Heart right ventricle (tissue), 16 donors: ENCODE results near the gene KBTBD8. TPM values are rescaled to one million over a fixed set of nuclear protein-coding genes. Genes with fewer than 3 reads are reported as not detected.

Experiments
- ATAC-seq, 8 donors: fragments of 200-7000 bp; cut with Tn5 transposase; one replicate each; pipeline ENCODE4 v1.9.1; 2020; ENCODE audit warnings: mild to moderate bottlenecking in 8 of 8, moderate library complexity in 8 of 8, moderate number of reproducible peaks in 1 of 8
- DNase-seq, 2 donors: peaks; one replicate each; pipeline ENCODE4 v3.0.0-alpha.2; 2020
- H3K27ac ChIP-seq, 10 donors: fragments of 200-600 bp; sonication (generic) in 2 of 10; one replicate each; pipeline versions ENCODE4 v1.5.0 to v1.8.0; 2020 to 2022; ENCODE audit warnings: mild to moderate bottlenecking in 3 of 10
- H3K27me3 ChIP-seq, 7 donors: fragments of 200-600 bp; one replicate each; pipeline ENCODE4 v1.8.0; 2021 to 2022; ENCODE audit warnings: mild to moderate bottlenecking in 2 of 7
- H3K36me3 ChIP-seq, 9 donors: fragments of 200-600 bp; sonication (generic) in 1 of 9; one replicate each; pipeline versions ENCODE4 v1.5.0 to v1.8.0; 2020 to 2022; ENCODE audit warnings: mild to moderate bottlenecking in 2 of 9
- H3K4me1 ChIP-seq, 9 donors: fragments of 200-600 bp; sonication (generic) in 1 of 9; one replicate each; pipeline versions ENCODE4 v1.5.0 to v1.8.0; 2020 to 2022; ENCODE audit warnings: mild to moderate bottlenecking in 4 of 9
- H3K4me3 ChIP-seq, 10 donors: fragments of 200-600 bp; sonication (generic) in 2 of 10; one replicate each; pipeline versions ENCODE4 v1.5.0 to v1.8.0; 2020 to 2022; ENCODE audit warnings: mild to moderate bottlenecking in 7 of 10, moderate library complexity in 2 of 10
- H3K9me3 ChIP-seq, 11 donors: fragments of 200-600 bp in 10 of 11; sonication (generic) in 2 of 11; one replicate each; pipeline versions ENCODE4 v1.5.0 to v1.8.0; 2013 to 2022; ENCODE audit warnings: mild to moderate bottlenecking in 2 of 11, control low read depth in 1 of 11, moderate library complexity in 1 of 11
- CTCF ChIP-seq, 9 donors: fragments of 200-600 bp; sonication (generic) in 2 of 9; IDR thresholded peaks; one replicate each; pipeline versions ENCODE4 v1.5.0 to v1.8.0; 2021 to 2022; ENCODE audit warnings: antibody characterized with exemption in 9 of 9, mild to moderate bottlenecking in 5 of 9, moderate library complexity in 1 of 9
- WGBS, 2 donors: extraction: QIAGEN DNeasy Blood & Tissue Kit; methylation state at CpG; one replicate each; pipeline ENCODE4 v1.1.7; 2013; ENCODE audit warnings: inconsistent platforms in 1 of 2; 5-methylcytosine and 5-hydroxymethylcytosine counted together
- intact Hi-C, 10 donors: fragments of 100-400 bp; cut with DNase I; formaldehyde crosslinking; loops; one replicate each; pipeline versions ENCODE4 v1.11.1 to v1.14.2; 2022
- polyA plus RNA-seq, 2 donors: library from polyadenylated mRNA; stranded (reverse); fragments of 200-250 nt; gene quantifications; one replicate each; pipeline ENCODE4 v1.2.3, GENCODE V29; 2013
- total RNA-seq, 10 donors: library from RNA; stranded (reverse); fragmentation: NEBNext Ultra II Directional in 3 of 10; extraction: Animal tissue kit (Norgen Biotek cat#: 25700) in 3 of 10; gene quantifications; one replicate each; pipeline versions ENCODE4 v1.2.1 to v1.2.4, GENCODE V29; 2021 to 2023
- donor health status: Arrhythmogenic right ventricular cardiomyopathy.
- donor health status: ischemic (EF 13 %, LVEDD 7.1; RV severe dilation, severe dysfunction).
- donor health status: healthy with polysubstance abuse.
- donor health status: DM: no; HTN: yes; CAD: no.
- donor health status: DM: no; HTN: no; CAD: no.
- donor health status: ischemic (EF 25% LVEDD 6.9; RV normal size, moderate dysfunction).
- donor health status: ischemic (EF 25% LVEDD 5.7; RV mildly dilated, moderate dysfunction).
- donor health status: healthy.
- donor health status: DM: yes; HTN: yes; CAD: no.
- donor health status: Ischemic cardiomyopathy.
- donor health status: ischemic (EF 35%, LVEDD 5.7; RV mildly dilated, moderate dysfunction).
- donor health status: nonischemic (EF 11% LVEDD 7.7; RV severe dilation, severe dysfunction).
- donor health status: DM: yes; HTN: yes; CAD: no.
- donor health status: PGD.
- donor health status: ischemic (EF 29% LVEDD 5.4; RV normal size, mild dysfunction).
- donor health status: nonischemic (EF 23%, LVEDD 6.1; RV moderate dilation, normal function).

Gene KBTBD8
- total and polyA plus RNA-seq, 12 donors, result 1.2 to 11.4 (median 4.5) TPM

GRCh38 chr3:66983101-66983500, 15.0 kb upstream of the KBTBD8 start:
- Histone ChIP-seq H3K9me3 (no peaks in the 10 kb centered on the region), H3K36me3 (no peaks in the 10 kb centered on the region), H3K27ac (no peak overlapping the region), H3K4me3 (no peak overlapping the region), H3K27me3 (peaks cover 0 to 15% (median 0%) of the 10 kb centered on the region in 7 donors), H3K4me1 (no peaks in the 10 kb centered on the region)
- WGBS, 2 donors, result 77% methylated on average over 2 of the region's 2 CpGs
- no peak for TF ChIP-seq CTCF (IDR thresholded peaks at IDR 0.05)
- no peak for ATAC-seq
- intact Hi-C loops, result no loop called here
- DNase-seq, result no peak

GRCh38 chr3:66985336-66985920, 12.7 kb upstream of the KBTBD8 start:
- TF ChIP-seq CTCF (IDR thresholded peaks at IDR 0.05), result no peak
- WGBS, 2 donors, result 88 to 90% methylated on average over 7 of the region's 7 CpGs
- no peaks in the 10 kb centered on the region for H3K36me3 ChIP-seq
- no peak overlapping the region for H3K4me3 ChIP-seq
- intact Hi-C loops, result no loop called here
- H3K4me1 ChIP-seq, result no peaks in the 10 kb centered on the region
- no peak for ATAC-seq
- no peaks in the 10 kb centered on the region for H3K9me3 ChIP-seq
- H3K27ac ChIP-seq, result no peak overlapping the region
- H3K27me3 ChIP-seq, result peaks cover 0 to 15% (median 0%) of the 10 kb centered on the region in 7 donors
- no peak for DNase-seq

GRCh38 chr3:66986406-66986805, 11.7 kb upstream of the KBTBD8 start:
- intact Hi-C loops, result no loop called here
- 87 to 91% methylated on average over 5 of the region's 5 CpGs for WGBS, 2 donors
- TF ChIP-seq CTCF (IDR thresholded peaks at IDR 0.05), result no peak
- no peaks in the 10 kb centered on the region for H3K36me3 ChIP-seq
- ATAC-seq, result no peak
- H3K27me3 ChIP-seq, result peaks cover 0 to 15% (median 0%) of the 10 kb centered on the region in 7 donors
- H3K4me1 ChIP-seq, result no peaks in the 10 kb centered on the region
- no peak for DNase-seq
- H3K27ac ChIP-seq, result no peak overlapping the region
- H3K9me3 ChIP-seq, result no peaks in the 10 kb centered on the region
- H3K4me3 ChIP-seq, result no peak overlapping the region

- intact Hi-C loops, result loop anchor here in 2 of 10 donors (1.0 to 2.0 kb wide), 2 partner anchors 48 to 52 kb away; no protein-coding TSS in a partner anchor
- no peak for TF ChIP-seq CTCF (IDR thresholded peaks at IDR 0.05)
- Histone ChIP-seq H3K36me3 (no peaks in the 10 kb centered on the region), H3K4me1 (no peaks in the 10 kb centered on the region), H3K27ac (no peak overlapping the region), H3K27me3 (peaks cover 0 to 25% (median 0%) of the 10 kb centered on the region in 7 donors), H3K9me3 (no peaks in the 10 kb centered on the region), H3K4me3 (no peak overlapping the region)
- no peak for DNase-seq
- ATAC-seq, result no peak
- WGBS, 2 donors, result 29 to 33% methylated on average over 6 of the region's 6 CpGs
These were observed 8.9 kb upstream of the KBTBD8 start for GRCh38 chr3:66989241-66989640.
